HG03354 (cell line): ENCODE measurements around the gene ABHD12B.

Source experiments
- ATAC-seq: cut with Tn5 transposase; IDR thresholded peaks from one replicate; pipeline ENCODE4 v1.9.1; 2021; ENCODE audit warnings: mild to moderate bottlenecking; ENCODE audit not compliant: unreplicated experiment, poor library complexity, severe bottlenecking

Gene ABHD12B

GRCh38 chr14:50837271-50837670 is 34.6 kb upstream of the ABHD12B start:
- no peak for ATAC-seq

- no peak for ATAC-seq
Observed at GRCh38 chr14:50837850-50838470, 33.9 kb upstream of the ABHD12B start.

GRCh38 chr14:50839048-50839447 is 32.8 kb upstream of the ABHD12B start:
- no peak for ATAC-seq

GRCh38 chr14:50839691-50840090 is 32.2 kb upstream of the ABHD12B start:
- ATAC-seq = no peak

- ATAC-seq = no peak
Observed at GRCh38 chr14:50844391-50844790, 27.5 kb upstream of the ABHD12B start.

GRCh38 chr14:50845166-50845565 is 26.7 kb upstream of the ABHD12B start:
- ATAC-seq = no peak

- no peak for ATAC-seq
Observed at GRCh38 chr14:50846226-50846880, 25.5 kb upstream of the ABHD12B start.

GRCh38 chr14:50853891-50854290 is 18.0 kb upstream of the ABHD12B start:
- no peak for ATAC-seq

- no peak for ATAC-seq
Observed at GRCh38 chr14:50854521-50854920, 17.3 kb upstream of the ABHD12B start.

GRCh38 chr14:50855558-50855957 is 16.3 kb upstream of the ABHD12B start:
- ATAC-seq = no peak

- ATAC-seq = no peak
Observed at GRCh38 chr14:50856660-50857059, 15.2 kb upstream of the ABHD12B start.

GRCh38 chr14:50859296-50859624 is 12.6 kb upstream of the ABHD12B start:
- ATAC-seq = peak; percentile 11

- ATAC-seq = peak; percentile 70
Observed at GRCh38 chr14:50860478-50861086, 11.3 kb upstream of the ABHD12B start.

- no peak for ATAC-seq
Observed at GRCh38 chr14:50862036-50862570, 9.8 kb upstream of the ABHD12B start.

- ATAC-seq = no peak
Observed at GRCh38 chr14:50864237-50864636, 7.6 kb upstream of the ABHD12B start.

- ATAC-seq = no peak
Observed at GRCh38 chr14:50864946-50865345, 6.9 kb upstream of the ABHD12B start.

- no peak for ATAC-seq
Observed at GRCh38 chr14:50865391-50866076, 6.3 kb upstream of the ABHD12B start.

- ATAC-seq = no peak
Observed at GRCh38 chr14:50871228-50871627, 625 bp upstream of the ABHD12B start.

GRCh38 chr14:50874757-50875156 is 2.9 kb downstream of the ABHD12B start:
- peak; percentile 9 for ATAC-seq

GRCh38 chr14:50875359-50876070 is 3.7 kb downstream of the ABHD12B start:
- ATAC-seq = peak; percentile 97
